B cell (primary cell): ENCODE data around the gene TIGD6. TPM values are rescaled to one million over a fixed set of nuclear protein-coding genes. Genes with fewer than 3 reads are reported as not detected.

Experiments
- ATAC-seq: fragments of 200-7000 bp; cut with Tn5 transposase; one replicate; pipeline ENCODE4 v1.10.0; 2021; ENCODE audit warnings: low read depth, mild to moderate bottlenecking, moderate number of reproducible peaks, moderate library complexity
- CTCF ChIA-PET: fragments of 350-600 bp; sonication (Branson Sonifier 250); formaldehyde crosslinking; loops from one replicate; lab custom pipeline; 2021; ENCODE audit warnings: antibody characterized with exemption, inconsistent platforms; lab: Charles Lee
- POLR2A ChIA-PET: fragments of 350-600 bp; sonication (Branson Sonifier 250); formaldehyde crosslinking; loops from one replicate; lab custom pipeline; 2021; ENCODE audit warnings: antibody characterized with exemption; lab: Charles Lee
- DNase-seq: peaks from one replicate; pipeline ENCODE4 v3.0.0; 2013
- H2AFZ ChIP-seq: 2 replicates; pipeline ENCODE4 v1.6.1; 2012; ENCODE audit warnings: mild to moderate bottlenecking, low read depth, low read length; ENCODE audit not compliant: insufficient read depth, poor library complexity, severe bottlenecking
- H3K27ac ChIP-seq, 2 donors: 1 replicate in 1 of 2; 2 replicates in 1 of 2; pipeline ENCODE4 v1.5.1; 2012 to 2013; ENCODE audit warnings: low read length in 2 of 2, mild to moderate bottlenecking in 2 of 2, moderate library complexity in 1 of 2
- H3K27me3 ChIP-seq, 4 experiments: fragments of 200-600 bp in 1 of 4; sonication (generic) in 1 of 4; replicated peaks in 1 of 4; 1 replicate in 2 of 4; 2 replicates in 2 of 4; pipeline versions ENCODE4 v1.6.1 to v1.7.0; 2013 to 2016; ENCODE audit warnings: low read length in 3 of 4, mild to moderate bottlenecking in 2 of 4, mixed read lengths in 1 of 4, moderate library complexity in 1 of 4; ENCODE audit not compliant: insufficient read depth in 4 of 4, control insufficient read depth in 3 of 4; ENCODE audit errors: control extremely low read depth in 1 of 4
- H3K36me3 ChIP-seq, 2 experiments: replicated peaks in 1 of 2; 1 replicate in 1 of 2; 2 replicates in 1 of 2; pipeline versions ENCODE4 v1.6.1 to v1.7.1; 2013; ENCODE audit warnings: low read length in 1 of 2; ENCODE audit not compliant: insufficient read depth in 2 of 2, control insufficient read depth in 1 of 2; ENCODE audit errors: control extremely low read depth in 1 of 2, extremely low read depth in 1 of 2
- H3K4me1 ChIP-seq, 2 donors: fragments of 200-600 bp in 1 of 2; sonication (generic) in 1 of 2; 1 replicate in 1 of 2; 2 replicates in 1 of 2; pipeline versions ENCODE4 v1.5.1 to v1.6.1; 2013 to 2017; ENCODE audit warnings: low read length in 2 of 2; ENCODE audit not compliant: control insufficient read depth in 2 of 2, insufficient read depth in 2 of 2
- H3K4me2 ChIP-seq: replicated peaks from 2 replicates; pipeline ENCODE3; 2012; ENCODE audit warnings: mild to moderate bottlenecking, low read depth, low read length; ENCODE audit not compliant: poor library complexity, severe bottlenecking
- H3K4me3 ChIP-seq, 5 experiments: fragments of 200-600 bp in 1 of 5; sonication (generic) in 1 of 5; 1 replicate in 3 of 5; 2 replicates in 2 of 5; pipeline versions ENCODE4 v1.5.1 to v1.7.0; 2011 to 2016; ENCODE audit warnings: low read length in 4 of 5, mild to moderate bottlenecking in 4 of 5, low read depth in 2 of 5, control low read depth in 1 of 5, moderate library complexity in 1 of 5; ENCODE audit not compliant: insufficient read depth in 1 of 5; ENCODE audit errors: control extremely low read depth in 1 of 5, extremely low read depth in 1 of 5
- H3K79me2 ChIP-seq: fragments of 200-600 bp; sonication (generic); one replicate; pipeline ENCODE4 v1.6.0; 2016; ENCODE audit warnings: low read length; ENCODE audit not compliant: control insufficient read depth, insufficient read depth
- H3K9ac ChIP-seq: fragments of 200-600 bp; sonication (generic); 2 replicates; pipeline ENCODE4 v1.6.1; 2017; ENCODE audit warnings: mild to moderate bottlenecking, low read length, moderate library complexity
- H3K9me3 ChIP-seq, 3 donors: one replicate each; pipeline versions ENCODE4 v1.6.1 to v1.7.1; 2013; ENCODE audit warnings: low read length in 2 of 3; ENCODE audit not compliant: control insufficient read depth in 2 of 3, insufficient read depth in 1 of 3; ENCODE audit errors: control extremely low read depth in 1 of 3
- H4K20me1 ChIP-seq: 2 replicates; pipeline ENCODE4 v1.6.0; 2012; ENCODE audit warnings: mild to moderate bottlenecking, low read length; ENCODE audit not compliant: insufficient read depth, control insufficient read depth, poor library complexity, severe bottlenecking
- H3K27ac Mint-ChIP-seq: one replicate; pipeline ENCODE4 v1.8.0; 2021; ENCODE audit warnings: mixed read lengths
- H3K27me3 Mint-ChIP-seq: one replicate; pipeline ENCODE4 v1.8.0; 2021; ENCODE audit warnings: mixed read lengths
- H3K4me1 Mint-ChIP-seq: one replicate; pipeline ENCODE4 v1.8.0; 2021; ENCODE audit warnings: mixed read lengths
- H3K4me3 Mint-ChIP-seq: one replicate; pipeline ENCODE4 v1.8.0; 2021; ENCODE audit warnings: mixed read lengths
- H3K9me3 Mint-ChIP-seq: one replicate; pipeline ENCODE4 v1.8.0; 2022; ENCODE audit warnings: mixed read lengths; ENCODE audit not compliant: insufficient read depth
- CTCF ChIP-seq: fragments of 200-600 bp; IDR thresholded peaks from one replicate; pipeline ENCODE4 v1.8.0; 2022; ENCODE audit warnings: antibody characterized with exemption, mild to moderate bottlenecking
- EZH2 ChIP-seq: IDR thresholded peaks from 2 replicates; pipeline ENCODE4 v1.6.1; 2012; ENCODE audit warnings: borderline replicate concordance, low read depth, mild to moderate bottlenecking, moderate library complexity, low read length; ENCODE audit not compliant: insufficient read depth, poor library complexity, severe bottlenecking
- WGBS: methylation state at CpG from one replicate; pipeline ENCODE4 v1.1.5; 2013; ENCODE audit warnings: missing lambda C conversion rate; ENCODE audit not compliant: insufficient coverage; 5-methylcytosine and 5-hydroxymethylcytosine counted together
- intact Hi-C: fragments of 100-400 bp; cut with micrococcal nuclease; formaldehyde crosslinking; loops from one replicate; pipeline ENCODE4 v1.10.0; 2022
- polyA plus RNA-seq: library from polyadenylated mRNA; depleted of rRNA; stranded (reverse); fragments of >200 nt; gene quantifications from 2 replicates; pipeline ENCODE4 v1.2.3, GENCODE V29; 2012
- total RNA-seq, 2 donors: library from RNA; stranded (reverse); fragments of 120-200 nt in 1 of 2; gene quantifications; 1 replicate in 1 of 2; 2 replicates in 1 of 2; pipeline versions ENCODE4 v1.2.3 to v1.2.4, GENCODE V29; 2013 to 2022

Gene TIGD6
- total and polyA plus RNA-seq, 2 donors (not counting 1 experiment from before 2014, with no cell fraction given): 2.1 to 5.4 TPM

GRCh38 chr5:150000990-150001659, 671 bp upstream of the TIGD6 start:
- no peaks in the 10 kb centered on the region for H3K9me3 Mint-ChIP-seq
- WGBS: under 1% methylated on average over 42 of the region's 44 CpGs
- Histone ChIP-seq H3K27me3 (no peaks in the 10 kb centered on the region), H3K9me3 (no peaks in the 10 kb centered on the region), H4K20me1 (peaks cover 17% of the 10 kb centered on the region), H3K4me3 (peak overlapping the region; percentile 48 to 90 (median 83)), H2AFZ (peak overlapping the region; percentile 93), H3K4me2 (peak overlapping the region; percentile 88), H3K36me3 (peaks cover 3 to 12% of the 10 kb centered on the region in 2 experiments), H3K27ac (peak overlapping the region; percentile 83 to 87), H3K4me1 (peaks cover 21 to 23% of the 10 kb centered on the region in 2 donors), H3K9ac (peak overlapping the region; percentile 80), H3K79me2 (peaks cover 44% of the 10 kb centered on the region)
- intact Hi-C loops: loop anchor here (1.0 to 2.0 kb wide), 4 partner anchors 11 to 450 kb away; partner anchors contain the start of genes CSNK1A1, PPARGC1B and SLC26A2
- no peaks in the 10 kb centered on the region for H3K27me3 Mint-ChIP-seq
- CTCF ChIA-PET: interaction anchor here (0.9 to 2.6 kb wide), 6 partner anchors 10 to 364 kb away, joined by 3 to 12 read pairs (median 4); no protein-coding TSS in a partner anchor
- peak overlapping the region; percentile 95 for H3K27ac Mint-ChIP-seq
- peaks cover 37% of the 10 kb centered on the region for H3K4me1 Mint-ChIP-seq
- H3K4me3 Mint-ChIP-seq: peak overlapping the region; percentile 89
- POLR2A ChIA-PET: interaction anchor here (1.3 to 1.7 kb wide), 3 partner anchors 10 to 41 kb away, joined by 3 to 9 read pairs (median 4); partner anchors contain the start of gene SLC26A2
- ATAC-seq (no peak), DNase-seq (no peak)
- TF ChIP-seq EZH2 (no peak), CTCF (no peak)
